SH-SY5Y (cell line): Measurements from ENCODE around the gene STAC.

Source experiments
- GATA2 ChIP-seq: IDR thresholded peaks from 2 replicates; pipeline ENCODE4 v1.6.1; 2011; ENCODE audit warnings: mild to moderate bottlenecking, low read depth, low read length
- GATA3 ChIP-seq: IDR thresholded peaks from 2 replicates; pipeline ENCODE4 v1.6.1; 2011; ENCODE audit warnings: low read depth, mild to moderate bottlenecking, low read length, moderate library complexity

- no peak for TF ChIP-seq GATA3
- TF ChIP-seq GATA2, result no peak
Observed at GRCh38 chr3:36482880-36483279, 102.6 kb downstream of the STAC start.
